GM18520 (cell line): ENCODE measurements around the gene CARS2.
"Not testable (repeated sequence)": the region's sequence is repeated elsewhere in the genome, so short reads cannot be mapped to it uniquely, and the experiment has no call there.

Source experiments
- ATAC-seq: cut with Tn5 transposase; IDR thresholded peaks from one replicate; pipeline ENCODE4 v1.9.1; 2021; ENCODE audit not compliant: unreplicated experiment

The CARS2 gene

GRCh38 chr13:110683921-110684320, 22.0 kb downstream of the CARS2 start:
- no peak for ATAC-seq

- no peak for ATAC-seq
Measured at GRCh38 chr13:110683203-110683883, 22.6 kb downstream of the CARS2 start.

- no peak for ATAC-seq
Measured at GRCh38 chr13:110682746-110683145, 23.2 kb downstream of the CARS2 start.

- ATAC-seq, result no peak
Measured at GRCh38 chr13:110681868-110682550, 23.9 kb downstream of the CARS2 start.

- no peak for ATAC-seq
Measured at GRCh38 chr13:110680852-110681251, 25.1 kb downstream of the CARS2 start.

GRCh38 chr13:110677731-110678545, 28.0 kb downstream of the CARS2 start:
- ATAC-seq, result no peak

- peak; percentile 68 for ATAC-seq
Measured at GRCh38 chr13:110676595-110677587, 29.0 kb downstream of the CARS2 start.

- not testable (repeated sequence) for ATAC-seq
Measured at GRCh38 chr13:110669814-110670213, 36.1 kb downstream of the CARS2 start.

GRCh38 chr13:110669036-110669435, 36.9 kb downstream of the CARS2 start:
- ATAC-seq, result no peak

- no peak for ATAC-seq
Measured at GRCh38 chr13:110666255-110666533, 39.7 kb downstream of the CARS2 start.

- ATAC-seq, result no peak
Measured at GRCh38 chr13:110665491-110666254, 40.2 kb downstream of the CARS2 start.

GRCh38 chr13:110664673-110665072, 41.2 kb downstream of the CARS2 start:
- no peak for ATAC-seq

- ATAC-seq, result no peak
Measured at GRCh38 chr13:110664041-110664440, 41.9 kb downstream of the CARS2 start.

GRCh38 chr13:110663491-110663890, 42.4 kb downstream of the CARS2 start:
- ATAC-seq, result no peak

- no peak for ATAC-seq
Measured at GRCh38 chr13:110662777-110663443, 43.0 kb downstream of the CARS2 start.

GRCh38 chr13:110662091-110662490, 43.8 kb downstream of the CARS2 start:
- no peak for ATAC-seq

GRCh38 chr13:110661256-110661655, 44.7 kb downstream of the CARS2 start:
- ATAC-seq, result no peak

GRCh38 chr13:110658218-110658911, 47.6 kb downstream of the CARS2 start:
- peak; percentile 85 for ATAC-seq

GRCh38 chr13:110657196-110657595, 48.7 kb downstream of the CARS2 start:
- ATAC-seq, result no peak
